K562 (cell line): ENCODE data around the gene ADIPOR1. TPM values are rescaled to one million over a fixed set of nuclear protein-coding genes. Genes with fewer than 3 reads are reported as not detected.

Experiments used
- ATAC-seq: fragments of 200-7000 bp; cut with Tn5 transposase; 3 replicates; pipeline ENCODE4 v1.9.1; 2020; ENCODE audit warnings: moderate library complexity
- BruUV-seq: library from RNA; stranded (reverse); fragments of 400-500 nt; replicated peaks from 2 replicates; lab custom pipeline; 2021; lab: Mats Ljungman, UMichigan
- CTCF ChIA-PET: fragments of 300-600 bp; formaldehyde crosslinking; extraction: SDS; loops from one replicate; lab custom pipeline; 2021; ENCODE audit warnings: low intra/inter-chr PET ratio; lab: Yijun Ruan, JAX
- POLR2A ChIA-PET: fragments of 300-600, 350-650 bp; sonication (Branson Sonifier 250); formaldehyde crosslinking; extraction: SDS; loops from one replicate; lab custom pipeline; 2021; ENCODE audit warnings: antibody characterized with exemption, inconsistent platforms; lab: Yijun Ruan, JAX
- DNase-seq, 4 experiments: peaks; one replicate each; pipeline versions ENCODE4 v3.0.0 to v3.0.0-alpha.2; 2011 to 2018; ENCODE audit warnings: low spot score in 3 of 4, mixed read lengths in 3 of 4; ENCODE audit errors: extremely low read depth in 1 of 4
- FAIRE-seq: peaks from 2 replicates; lab custom pipeline; 2011; peaks lifted over from hg19 to GRCh38; lab: Jason Lieb, UNC
- H2AFZ ChIP-seq: 2 replicates; pipeline ENCODE4 v1.6.0; 2011; ENCODE audit warnings: low read depth, low read length, control low read depth, inconsistent platforms
- H3K27ac ChIP-seq: fragments of 200-600 bp; 3 replicates; pipeline ENCODE4 v1.8.0; 2011; ENCODE audit warnings: low read depth, mild to moderate bottlenecking, control low read depth, inconsistent platforms, low read length, moderate library complexity, mixed read lengths; ENCODE audit errors: extremely low read depth
- H3K27me3 ChIP-seq, 2 experiments: fragments of 300-600 bp in 1 of 2; 2 replicates in 1 of 2; 3 replicates in 1 of 2; pipeline versions ENCODE4 v1.6.0 to v1.8.0; 2011; ENCODE audit warnings: inconsistent platforms in 2 of 2, low read length in 2 of 2, mild to moderate bottlenecking in 1 of 2, mixed read lengths in 1 of 2, moderate library complexity in 1 of 2; ENCODE audit not compliant: control insufficient read depth in 2 of 2, insufficient read depth in 2 of 2
- H3K36me3 ChIP-seq: fragments of 300-600 bp; 3 replicates; pipeline ENCODE4 v1.8.0; 2011; ENCODE audit warnings: mild to moderate bottlenecking, low read length, inconsistent platforms; ENCODE audit not compliant: control insufficient read depth, insufficient read depth
- H3K4me1 ChIP-seq, 2 experiments: fragments of 200-600 bp in 1 of 2; replicated peaks in 1 of 2; 2 replicates in 1 of 2; 3 replicates in 1 of 2; pipeline versions ENCODE4 v1.5.1 to v1.8.0; 2011; ENCODE audit warnings: inconsistent platforms in 2 of 2, low read length in 2 of 2, mild to moderate bottlenecking in 1 of 2, mixed read lengths in 1 of 2, moderate library complexity in 1 of 2; ENCODE audit not compliant: control insufficient read depth in 2 of 2, insufficient read depth in 2 of 2
- H3K4me2 ChIP-seq: 2 replicates; pipeline ENCODE4 v1.6.1; 2011; ENCODE audit warnings: low read length, control low read depth, inconsistent platforms, mixed read lengths; ENCODE audit not compliant: insufficient read depth
- H3K4me3 ChIP-seq: fragments of 200-600 bp; sonication (generic), shearing (Covaris generic); 2 replicates; pipeline ENCODE4 v1.5.1; 2016; ENCODE audit warnings: control low read depth, inconsistent platforms
- H3K79me2 ChIP-seq: fragments of 200-600 bp; 3 replicates; pipeline ENCODE4 v1.8.0; 2011; ENCODE audit warnings: low read length, inconsistent platforms; ENCODE audit not compliant: control insufficient read depth, insufficient read depth
- H3K9ac ChIP-seq, 2 experiments: 2 replicates each; pipeline versions ENCODE4 v1.6.0 to v1.6.1; 2011; ENCODE audit warnings: low read depth in 2 of 2, low read length in 2 of 2, control low read depth in 1 of 2, inconsistent platforms in 1 of 2, mild to moderate bottlenecking in 1 of 2, mixed read lengths in 1 of 2; ENCODE audit not compliant: insufficient read depth in 1 of 2
- H3K9me1 ChIP-seq: one replicate; pipeline ENCODE4 v1.6.0; 2011; ENCODE audit warnings: inconsistent platforms, mild to moderate bottlenecking, low read length, moderate library complexity; ENCODE audit not compliant: control insufficient read depth, insufficient read depth
- H3K9me3 ChIP-seq: replicated peaks from 2 replicates; pipeline ENCODE4 v1.5.1; 2011; ENCODE audit warnings: low read depth, low read length, inconsistent platforms; ENCODE audit not compliant: control insufficient read depth, insufficient read depth
- H4K20me1 ChIP-seq: replicated peaks from 2 replicates; pipeline ENCODE4 v1.6.1; 2011; ENCODE audit warnings: low read length, inconsistent platforms, mixed read lengths; ENCODE audit not compliant: control insufficient read depth, insufficient read depth
- CEBPB ChIP-seq: fragments of 450-650 bp; IDR thresholded peaks from 2 replicates; pipeline ENCODE4 v1.6.1; 2016; ENCODE audit warnings: missing genetic modification characterization, missing compliant biosample characterization
- CEBPG ChIP-seq, 3 experiments: fragments of 200-800 bp in 1 of 3; sonication (Bioruptor generic) in 1 of 3; sonication (generic) in 1 of 3; formaldehyde crosslinking in 1 of 3; IDR thresholded peaks in 2 of 3; conservative IDR thresholded peaks in 1 of 3; 2 replicates each; pipeline versions ENCODE4 v1.6.1 to v1.8.0; 2016 to 2022; ENCODE audit warnings: missing compliant biosample characterization in 2 of 3, missing genetic modification characterization in 2 of 3, mild to moderate bottlenecking in 1 of 3, missing genetic modification reagents in 1 of 3
- EGR1 ChIP-seq: fragments of 450-650 bp; conservative IDR thresholded peaks from 2 replicates; pipeline ENCODE4 v1.6.1; 2017; ENCODE audit warnings: mild to moderate bottlenecking
- ELF1 ChIP-seq: fragments of 200-800 bp; sonication (Bioruptor generic); IDR thresholded peaks from 2 replicates; pipeline ENCODE4 v1.6.1; 2016; ENCODE audit warnings: missing genetic modification characterization, missing compliant biosample characterization
- MGA ChIP-seq: fragments of 450-650 bp; IDR thresholded peaks from 2 replicates; pipeline ENCODE4 v1.6.1; 2016; ENCODE audit warnings: mild to moderate bottlenecking, moderate library complexity
- PTRF ChIP-seq: fragments of 450-650 bp; IDR thresholded peaks from 2 replicates; pipeline ENCODE4 v1.6.1; 2016; ENCODE audit warnings: mild to moderate bottlenecking, missing genetic modification characterization, missing compliant biosample characterization
- TAF1 ChIP-seq: IDR thresholded peaks from 2 replicates; pipeline ENCODE4 v1.6.1; 2011; ENCODE audit warnings: mild to moderate bottlenecking, low read length, moderate library complexity; ENCODE audit not compliant: insufficient read depth, control insufficient read depth, severe bottlenecking; ENCODE audit errors: extremely low read depth
- TCFL5 ChIP-seq: fragments of 250-450 bp; sonication (Bioruptor Pico); conservative IDR thresholded peaks from 2 replicates; pipeline ENCODE4 v1.6.1; 2021; ENCODE audit warnings: mild to moderate bottlenecking, moderate library complexity, matching md5 sums
- ZNF133 ChIP-seq: fragments of 250-450 bp; sonication (Bioruptor Pico); IDR thresholded peaks from 2 replicates; pipeline ENCODE4 v1.4.0; 2020; ENCODE audit warnings: mild to moderate bottlenecking
- ZNF57 ChIP-seq: fragments of 450-650 bp; formaldehyde crosslinking; IDR thresholded peaks from 2 replicates; pipeline ENCODE4 v1.4.0; 2020; ENCODE audit warnings: mild to moderate bottlenecking, moderate library complexity
- WGBS: fragments of 100-300 bp; shearing (Covaris generic); methylation state at CpG from one replicate; pipeline ENCODE4 v1.1.6; 2016; ENCODE audit warnings: low coverage, mixed read lengths; ENCODE audit not compliant: insufficient coverage; ENCODE audit errors: missing lambda C conversion rate; 5-methylcytosine and 5-hydroxymethylcytosine counted together
- in situ Hi-C: fragments of 300-500 bp; cut with MboI; formaldehyde crosslinking; loops from 4 replicates; pipeline ENCODE4 v1.15.0; 2018; ENCODE audit warnings: inconsistent platforms, mixed read lengths
- intact Hi-C: fragments of 100-400 bp; cut with micrococcal nuclease; formaldehyde crosslinking; loops from 2 replicates; pipeline ENCODE4 v1.14.2; 2022
- polyA plus RNA-seq, 8 experiments: library from polyadenylated mRNA; depleted of rRNA in 4 of 8; stranded (reverse) in 5 of 8; unstranded in 3 of 8; fragments of >200 nt; fragmentation: Nextera tagmentation in 2 of 8; fragmentation: Illumina TruSeq in 1 of 8; extraction: Ambion mirVana in 2 of 8; extraction: Trizol in 1 of 8; gene quantifications; 2 replicates each; pipeline versions ENCODE4 v1.2.1 to v1.2.3, GENCODE V29; 2011 to 2014; ENCODE audit warnings: inconsistent platforms in 1 of 8, missing spikeins in 1 of 8
- total RNA-seq, 7 experiments: library from RNA; depleted of rRNA in 6 of 7; stranded (reverse); fragments of >200 nt in 6 of 7; fragmentation: Illumina TruSeq in 2 of 7; extraction: Trizol in 2 of 7; gene quantifications; 2 replicates each; pipeline versions ENCODE4 v1.2.1 to v1.2.3, GENCODE V29; 2011 to 2021; ENCODE audit warnings: low replicate concordance in 1 of 7

ADIPOR1 gene
- total and polyA plus RNA-seq, 9 of the 15 experiments (the other 6 are each of a cell fraction or from before 2014, with no cell fraction given), result 29.0 to 217 (median 100) TPM

- Histone ChIP-seq H3K36me3 (no peaks in the 10 kb centered on the region), H3K9me1 (no peaks in the 10 kb centered on the region), H3K27me3 (no peaks in the 10 kb centered on the region), H3K79me2 (no peaks in the 10 kb centered on the region), H2AFZ (no peak overlapping the region), H3K4me2 (no peak overlapping the region), H3K27ac (no peak overlapping the region), H3K4me3 (no peak overlapping the region), H4K20me1 (no peaks in the 10 kb centered on the region), H3K9me3 (no peaks in the 10 kb centered on the region), H3K9ac (no peak overlapping the region), H3K4me1 (peaks cover 0 to 10% of the 10 kb centered on the region in 2 experiments; a peak in 3 of 5 replicates)
- intact Hi-C loops (no loop called here), in situ Hi-C loops (no loop called here)
- BruUV-seq, result no TSS peak
- FAIRE-seq (no peak), ATAC-seq (no peak), DNase-seq (no peak)
- POLR2A ChIA-PET, result interaction anchor here (0.6 to 1.7 kb wide), 3 partner anchors 9 to 12 kb away, joined by 3 to 5 read pairs (median 4); no protein-coding TSS in a partner anchor
- WGBS, result 72% methylated on average over 3 of the region's 3 CpGs
- CTCF ChIA-PET, result interaction anchor here (0.9 kb wide), 1 partner anchor 14 kb away, joined by 3 read pairs; no protein-coding TSS in a partner anchor
- TF ChIP-seq TAF1 (no peak), MGA (no peak), TCFL5 (CRISPR knock-in tag) (no peak), EGR1 (no peak), ZNF57 (CRISPR knock-in tag) (no peak), CEBPG (CRISPR knock-in tag; IDR thresholded peaks at IDR 0.05) (peak; percentile 32; the same call in 1 of the 2 replicates), CEBPG (tag; conservative IDR thresholded peaks at IDR 0.05 in 1 of 2, IDR thresholded peaks at IDR 0.05 in 1 of 2) (0 out of 4 replicates have a peak, but pooled peaks of 1 of the 2 experiments have one; percentile 33), ELF1 (tag) (no peak), PTRF (tag) (no peak), CEBPB (tag) (peak; percentile 45; the same call in 1 of the 2 replicates), ZNF133 (CRISPR knock-in tag) (no peak)
These were observed 24.8 kb upstream of the ADIPOR1 start for GRCh38 chr1:202982715-202983430.
